Gastroesophageal sphincter (tissue), 4 donors: ENCODE results near the gene MAB21L2. TPM values are rescaled to one million over a fixed set of nuclear protein-coding genes. Genes with fewer than 3 reads are reported as not detected.

ENCODE experiments used
- ATAC-seq: fragments of 150-250 bp; one replicate; pipeline ENCODE4 v1.9.1; 2016; ENCODE audit warnings: mild to moderate bottlenecking, moderate library complexity
- H3K27ac ChIP-seq, 4 donors: fragments of 200-600 bp; sonication (generic) in 3 of 4; 1 replicate in 3 of 4; 2 replicates in 1 of 4; pipeline ENCODE4 v1.5.1; 2016 to 2019
- H3K27me3 ChIP-seq: fragments of 200-600 bp; sonication (generic); one replicate; pipeline ENCODE4 v1.5.1; 2019
- H3K36me3 ChIP-seq, 2 donors: fragments of 200-600 bp; sonication (generic); one replicate each; pipeline ENCODE4 v1.5.1; 2019; ENCODE audit warnings: control low read depth in 1 of 2
- H3K4me1 ChIP-seq, 3 donors: fragments of 200-600 bp; sonication (generic); 1 replicate in 2 of 3; 2 replicates in 1 of 3; pipeline ENCODE4 v1.5.1; 2016 to 2019; ENCODE audit warnings: control low read depth in 2 of 3
- H3K4me3 ChIP-seq, 2 donors: fragments of 200-600 bp; sonication (generic); one replicate each; pipeline ENCODE4 v1.5.1; 2019; ENCODE audit warnings: mild to moderate bottlenecking in 1 of 2, moderate library complexity in 1 of 2
- H3K9me3 ChIP-seq, 3 donors: fragments of 200-600 bp; sonication (generic); one replicate each; pipeline ENCODE4 v1.5.1; 2017 to 2019; ENCODE audit warnings: control low read depth in 2 of 3
- EP300 ChIP-seq: sonication (generic); formaldehyde crosslinking; IDR thresholded peaks from one replicate; pipeline ENCODE4 v1.6.1; 2017; ENCODE audit warnings: antibody characterized with exemption, mild to moderate bottlenecking
- POLR2A ChIP-seq, 2 donors: fragments of 450-650 bp; IDR thresholded peaks; one replicate each; pipeline ENCODE4 v1.6.1; 2017; ENCODE audit warnings: antibody characterized with exemption in 2 of 2, mild to moderate bottlenecking in 2 of 2, moderate library complexity in 1 of 2
- POLR2AphosphoS5 ChIP-seq: sonication (generic); formaldehyde crosslinking; IDR thresholded peaks from one replicate; pipeline ENCODE4 v1.6.1; 2017; ENCODE audit warnings: antibody characterized with exemption
- WGBS, 2 donors: methylation state at CpG; one replicate each; pipeline ENCODE4 v1.1.5; 2018; ENCODE audit warnings: low coverage in 1 of 2; 5-methylcytosine and 5-hydroxymethylcytosine counted together
- total RNA-seq, 4 donors: library from RNA; depleted of rRNA; stranded (reverse); fragments of >200 nt; gene quantifications; one replicate each; pipeline ENCODE4 v1.1.0, GENCODE V29; 2016
- TF ChIP-seq, protein P1 (sequence below), 4 experiments: fragments of 200-600 bp in 2 of 4; fragments of 450-650 bp in 2 of 4; sonication (generic) in 1 of 4; IDR thresholded peaks; one replicate each; pipeline ENCODE4 v1.5.1; 2017 to 2019; ENCODE audit warnings: antibody characterized with exemption in 4 of 4, mild to moderate bottlenecking in 2 of 4, moderate library complexity in 2 of 4

MAB21L2 gene
- total RNA-seq, 4 donors from 2014 or later: 0.31 to 2.6 (median 0.68) TPM

DNA sequence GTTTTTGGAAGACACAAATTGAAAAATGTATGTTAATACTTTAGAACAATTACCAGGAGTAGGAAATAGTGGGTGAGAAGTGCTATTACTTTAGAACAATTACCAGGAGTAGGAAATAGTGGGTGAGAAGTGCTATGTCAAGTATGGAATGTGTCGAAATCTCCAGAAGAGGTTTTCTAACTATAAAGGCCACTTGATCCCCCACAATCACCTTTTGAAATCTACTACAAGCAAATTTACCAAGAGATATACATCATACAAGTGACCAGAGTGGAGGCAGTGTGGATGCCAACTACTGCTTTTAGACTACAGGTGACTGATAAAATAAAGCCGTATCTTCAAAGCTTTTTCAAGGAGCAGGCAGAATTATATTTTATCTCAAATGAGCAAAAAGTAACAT is 43.1 kb downstream of the MAB21L2 start:
- 95% methylated on average over 2 of the region's 2 CpGs for WGBS, 2 donors
- TF ChIP-seq, protein P1, sequence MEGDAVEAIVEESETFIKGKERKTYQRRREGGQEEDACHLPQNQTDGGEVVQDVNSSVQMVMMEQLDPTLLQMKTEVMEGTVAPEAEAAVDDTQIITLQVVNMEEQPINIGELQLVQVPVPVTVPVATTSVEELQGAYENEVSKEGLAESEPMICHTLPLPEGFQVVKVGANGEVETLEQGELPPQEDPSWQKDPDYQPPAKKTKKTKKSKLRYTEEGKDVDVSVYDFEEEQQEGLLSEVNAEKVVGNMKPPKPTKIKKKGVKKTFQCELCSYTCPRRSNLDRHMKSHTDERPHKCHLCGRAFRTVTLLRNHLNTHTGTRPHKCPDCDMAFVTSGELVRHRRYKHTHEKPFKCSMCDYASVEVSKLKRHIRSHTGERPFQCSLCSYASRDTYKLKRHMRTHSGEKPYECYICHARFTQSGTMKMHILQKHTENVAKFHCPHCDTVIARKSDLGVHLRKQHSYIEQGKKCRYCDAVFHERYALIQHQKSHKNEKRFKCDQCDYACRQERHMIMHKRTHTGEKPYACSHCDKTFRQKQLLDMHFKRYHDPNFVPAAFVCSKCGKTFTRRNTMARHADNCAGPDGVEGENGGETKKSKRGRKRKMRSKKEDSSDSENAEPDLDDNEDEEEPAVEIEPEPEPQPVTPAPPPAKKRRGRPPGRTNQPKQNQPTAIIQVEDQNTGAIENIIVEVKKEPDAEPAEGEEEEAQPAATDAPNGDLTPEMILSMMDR (IDR thresholded peaks at IDR 0.05): no peak
- TF ChIP-seq POLR2AphosphoS5 (no peak), EP300 (no peak)
- no peaks in the 10 kb centered on the region for H3K36me3 ChIP-seq
- H3K4me3 ChIP-seq: no peak overlapping the region
- no peak overlapping the region for H3K27ac ChIP-seq
- no peaks in the 10 kb centered on the region for H3K27me3 ChIP-seq
- no peaks in the 10 kb centered on the region for H3K9me3 ChIP-seq
- H3K4me1 ChIP-seq: no peaks in the 10 kb centered on the region
- no peak for ATAC-seq

DNA sequence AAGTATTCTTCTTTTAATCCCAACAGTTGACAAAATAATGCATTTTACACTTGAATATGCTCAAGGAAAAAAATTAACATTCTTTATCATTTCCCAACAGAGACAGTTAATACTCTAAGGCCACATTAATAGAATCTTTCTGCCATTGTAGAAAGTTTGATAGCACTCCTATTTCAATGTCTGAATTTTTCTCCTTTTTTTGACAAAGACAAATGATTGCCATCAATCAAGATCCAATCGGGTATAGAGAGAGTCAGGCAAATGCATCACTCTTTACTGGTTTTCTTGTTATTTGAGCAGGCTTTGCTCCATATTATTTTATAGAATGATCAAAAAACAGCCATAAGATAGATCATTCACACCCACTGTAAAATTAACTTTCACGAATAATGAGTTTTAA is 46.1 kb downstream of the MAB21L2 start:
- Histone ChIP-seq H3K27ac (no peak overlapping the region), H3K4me1 (no peaks in the 10 kb centered on the region), H3K9me3 (peaks cover 0 to 6% (median 0%) of the 10 kb centered on the region in 3 donors), H3K4me3 (no peak overlapping the region), H3K27me3 (no peaks in the 10 kb centered on the region), H3K36me3 (no peaks in the 10 kb centered on the region)
- TF ChIP-seq POLR2AphosphoS5 (no peak), POLR2A (IDR thresholded peaks at IDR 0.05) (no peak), EP300 (no peak)
- TF ChIP-seq, protein P1 (IDR thresholded peaks at IDR 0.05): no peak
- 76 to 91% methylated on average over 2 of the region's 2 CpGs for WGBS, 2 donors
- ATAC-seq: no peak

GRCh38 chr4:150632639-150633038 is 50.7 kb downstream of the MAB21L2 start:
- no peaks in the 10 kb centered on the region for H3K4me1 ChIP-seq
- H3K4me3 ChIP-seq: no peak overlapping the region
- ATAC-seq: no peak
- no peak for TF ChIP-seq POLR2AphosphoS5
- TF ChIP-seq POLR2A (IDR thresholded peaks at IDR 0.05): no peak
- TF ChIP-seq EP300: no peak
- TF ChIP-seq, protein P1 (IDR thresholded peaks at IDR 0.05): no peak
- H3K27ac ChIP-seq: no peak overlapping the region
- peaks cover 0 to 6% (median 0%) of the 10 kb centered on the region in 3 donors for H3K9me3 ChIP-seq
- H3K27me3 ChIP-seq: no peaks in the 10 kb centered on the region
- no peaks in the 10 kb centered on the region for H3K36me3 ChIP-seq
